ENCODE data around the gene STYX. TPM values are rescaled to one million over a fixed set of nuclear protein-coding genes. Genes with fewer than 3 reads are reported as not detected.

The STYX gene
- total RNA-seq, 1 experiment from 2014 or later = 24.0 TPM

DNA sequence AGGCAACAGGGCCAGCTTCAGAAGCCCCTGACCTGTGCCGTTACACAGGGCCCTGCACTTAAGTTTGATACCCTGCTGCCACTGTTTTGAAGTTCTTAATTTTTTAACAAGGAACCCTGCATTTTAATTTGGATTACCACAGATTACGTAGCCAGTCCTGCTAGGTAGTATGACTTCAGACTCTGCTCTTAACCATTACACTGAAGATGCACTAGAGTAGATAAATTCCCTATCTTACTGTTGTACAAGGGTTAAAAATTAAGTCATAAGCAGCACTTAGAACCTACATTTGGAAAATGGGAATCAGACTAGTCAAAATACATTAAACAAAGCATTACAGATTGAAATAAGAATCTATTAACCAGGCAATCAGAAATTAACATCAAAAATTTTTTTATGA is 59.2 kb downstream of the STYX start:
- Histone ChIP-seq H3K27me3 (ENCODE audit: insufficient read depth, low read length) (no peaks in the 10 kb centered on the region), H3K27ac (ENCODE audit: insufficient read length, low read depth, low read length) (no peak overlapping the region), H4K8ac (replicated peaks; ENCODE audit: insufficient read length, low read depth, low read length) (no peak overlapping the region), H3K79me1 (ENCODE audit: insufficient read depth, low read depth, low read length, poor library complexity, severe bottlenecking) (no peaks in the 10 kb centered on the region), H4K5ac (ENCODE audit: insufficient read length, low read depth, low read length) (no peak overlapping the region), H3K23me2 (ENCODE audit: insufficient read length, low read depth, low read length, poor library complexity, severe bottlenecking) (peaks cover 10% of the 10 kb centered on the region), H3K79me2 (ENCODE audit: insufficient read depth, low read length) (no peaks in the 10 kb centered on the region; the same call in 1 of the 2 replicates), H2BK12ac (ENCODE audit: insufficient read length, low read depth, low read length) (no peak overlapping the region), H3K18ac (ENCODE audit: insufficient read length, low read depth, low read length) (no peak overlapping the region), H4K20me1 (ENCODE audit: control insufficient read depth, insufficient read depth, insufficient read length) (no peaks in the 10 kb centered on the region), H2BK120ac (ENCODE audit: low read depth, low read length, poor library complexity, severe bottlenecking) (no peak overlapping the region), H3K4ac (ENCODE audit: low read depth, low read length) (no peak overlapping the region), H3K4me2 (ENCODE audit: insufficient read depth, insufficient read length, low read length) (peak overlapping the region; percentile 98), H3K9ac (ENCODE audit: extremely low read depth, insufficient read length, low read length) (no peak overlapping the region), H2BK20ac (ENCODE audit: low read depth, low read length, poor library complexity, severe bottlenecking) (no peak overlapping the region), H3K9me3 (ENCODE audit: control insufficient read depth, low read depth, low read length) (no peaks in the 10 kb centered on the region), H3K56ac (ENCODE audit: insufficient read length, low read depth, low read length) (no peak overlapping the region), H3K14ac (ENCODE audit: insufficient read depth, low read length) (no peak overlapping the region), H2AFZ (ENCODE audit: low read length) (no peak overlapping the region), H3K23ac (ENCODE audit: insufficient read length, low read depth, low read length) (no peak overlapping the region), H2BK5ac (ENCODE audit: insufficient read length, low read length) (no peak overlapping the region), H3K4me1 (ENCODE audit: insufficient read depth, low read length) (peaks cover 4% of the 10 kb centered on the region; the same call in 1 of the 2 replicates), H4K91ac (ENCODE audit: insufficient read length, low read depth, low read length) (no peak overlapping the region), H2AK5ac (ENCODE audit: insufficient read length, low read length) (no peak overlapping the region), H3T11ph (ENCODE audit: low read length) (no peak overlapping the region), H2BK15ac (ENCODE audit: low read depth, low read length) (no peak overlapping the region)
- Mint-ChIP-seq H3K36me3 (ENCODE audit: insufficient read depth in 1 of 3, low read depth in 3 of 3) (peaks cover 0 to 11% (median 4%) of the 10 kb centered on the region in 3 experiments; a peak in 6 of 7 replicates), H3K4me1 (peaks cover 21 to 25% of the 10 kb centered on the region in 2 experiments), H3K27me3 (ENCODE audit: low read depth) (no peaks in the 10 kb centered on the region), H3K9me3 (no peaks in the 10 kb centered on the region; a peak in 2 of 5 replicates), H3K27ac (no peak overlapping the region), H3K4me3 (peak overlapping the region; percentile 91 to 94)
- no CpG with 5 or more reads among the region's 2 CpGs for WGBS (ENCODE audit: extremely low coverage, insufficient read length, low lambda C conversion rate)
- DNase-seq = no peak
- TF ChIP-seq, protein P1, sequence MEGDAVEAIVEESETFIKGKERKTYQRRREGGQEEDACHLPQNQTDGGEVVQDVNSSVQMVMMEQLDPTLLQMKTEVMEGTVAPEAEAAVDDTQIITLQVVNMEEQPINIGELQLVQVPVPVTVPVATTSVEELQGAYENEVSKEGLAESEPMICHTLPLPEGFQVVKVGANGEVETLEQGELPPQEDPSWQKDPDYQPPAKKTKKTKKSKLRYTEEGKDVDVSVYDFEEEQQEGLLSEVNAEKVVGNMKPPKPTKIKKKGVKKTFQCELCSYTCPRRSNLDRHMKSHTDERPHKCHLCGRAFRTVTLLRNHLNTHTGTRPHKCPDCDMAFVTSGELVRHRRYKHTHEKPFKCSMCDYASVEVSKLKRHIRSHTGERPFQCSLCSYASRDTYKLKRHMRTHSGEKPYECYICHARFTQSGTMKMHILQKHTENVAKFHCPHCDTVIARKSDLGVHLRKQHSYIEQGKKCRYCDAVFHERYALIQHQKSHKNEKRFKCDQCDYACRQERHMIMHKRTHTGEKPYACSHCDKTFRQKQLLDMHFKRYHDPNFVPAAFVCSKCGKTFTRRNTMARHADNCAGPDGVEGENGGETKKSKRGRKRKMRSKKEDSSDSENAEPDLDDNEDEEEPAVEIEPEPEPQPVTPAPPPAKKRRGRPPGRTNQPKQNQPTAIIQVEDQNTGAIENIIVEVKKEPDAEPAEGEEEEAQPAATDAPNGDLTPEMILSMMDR (conservative IDR thresholded peaks at IDR 0.05) = no peak

All from H9 (cell line).